ENCODE data around the gene PRAMEF1.

PRAMEF1 gene

GRCh38 chr1:12748778-12749355 lies 42.3 kb upstream of the PRAMEF1 start:
- Histone ChIP-seq H2AFZ (ENCODE audit: insufficient read depth, low read length, poor library complexity) (no peak overlapping the region), H3K27ac (ENCODE audit: low read depth, low read length) (no peak overlapping the region), H3K4ac (ENCODE audit: low read depth, low read length) (no peak overlapping the region), H3K14ac (ENCODE audit: low read length) (no peak overlapping the region), H3K79me1 (ENCODE audit: low read length) (no peaks in the 10 kb centered on the region), H2BK5ac (ENCODE audit: low read depth, low read length, poor library complexity) (no peak overlapping the region), H4K8ac (ENCODE audit: low read depth, low read length) (no peak overlapping the region), H3K36me3 (ENCODE audit: control insufficient read depth in 1 of 2, insufficient read depth in 2 of 2, low read length in 2 of 2) (no peaks in the 10 kb centered on the region), H4K12ac (ENCODE audit: low read depth, low read length) (no peak overlapping the region), H3K9me3 (ENCODE audit: insufficient read depth, low read depth, low read length) (peaks cover 2% of the 10 kb centered on the region), H2AK5ac (ENCODE audit: low read length) (no peak overlapping the region), H3K23ac (ENCODE audit: low read length) (no peak overlapping the region), H3K27me3 (ENCODE audit: insufficient read depth, low read length) (no peaks in the 10 kb centered on the region), H3K4me3 (ENCODE audit: low read depth, low read length) (no peak overlapping the region), H3K4me2 (ENCODE audit: low read length) (no peak overlapping the region), H3K18ac (ENCODE audit: low read length) (no peak overlapping the region), H4K91ac (ENCODE audit: low read depth, low read length) (no peak overlapping the region), H3K4me1 (ENCODE audit: control insufficient read depth in 1 of 2, insufficient read depth in 2 of 2, low read length in 2 of 2) (no peaks in the 10 kb centered on the region), H2BK12ac (ENCODE audit: low read length) (no peak overlapping the region), H3K9ac (ENCODE audit: low read length) (no peak overlapping the region), H2BK120ac (ENCODE audit: insufficient read depth, low read length, poor library complexity) (no peak overlapping the region), H3K79me2 (ENCODE audit: control insufficient read depth, insufficient read depth, low read length, poor library complexity) (no peaks in the 10 kb centered on the region)
- no peak for DNase-seq

- H3K79me2 ChIP-seq (ENCODE audit: control insufficient read depth, insufficient read depth, low read length, poor library complexity), result no peaks in the 10 kb centered on the region
Observed at GRCh38 chr1:12754738-12755137, 36.5 kb upstream of the PRAMEF1 start.

GRCh38 chr1:12756273-12756672 lies 34.9 kb upstream of the PRAMEF1 start:
- Histone ChIP-seq H3K23ac (ENCODE audit: low read length) (no peak overlapping the region), H3K4me1 (ENCODE audit: control insufficient read depth in 1 of 2, insufficient read depth in 2 of 2, low read length in 2 of 2) (peaks cover 0 to 4% of the 10 kb centered on the region in 2 experiments), H4K91ac (ENCODE audit: low read depth, low read length) (no peak overlapping the region), H3K4ac (ENCODE audit: low read depth, low read length) (no peak overlapping the region), H2BK12ac (ENCODE audit: low read length) (no peak overlapping the region), H3K4me2 (ENCODE audit: low read length) (no peak overlapping the region), H2AFZ (ENCODE audit: insufficient read depth, low read length, poor library complexity) (no peak overlapping the region), H3K27me3 (ENCODE audit: insufficient read depth, low read length) (no peaks in the 10 kb centered on the region), H3K79me2 (ENCODE audit: control insufficient read depth, insufficient read depth, low read length, poor library complexity) (no peaks in the 10 kb centered on the region), H3K27ac (ENCODE audit: low read depth, low read length) (no peak overlapping the region), H3K4me3 (ENCODE audit: low read depth, low read length) (no peak overlapping the region), H2BK120ac (ENCODE audit: insufficient read depth, low read length, poor library complexity) (no peak overlapping the region), H3K79me1 (ENCODE audit: low read length) (no peaks in the 10 kb centered on the region), H3K14ac (ENCODE audit: low read length) (no peak overlapping the region), H2AK5ac (ENCODE audit: low read length) (no peak overlapping the region), H2BK5ac (ENCODE audit: low read depth, low read length, poor library complexity) (no peak overlapping the region), H4K8ac (ENCODE audit: low read depth, low read length) (no peak overlapping the region), H4K12ac (ENCODE audit: low read depth, low read length) (no peak overlapping the region), H3K18ac (ENCODE audit: low read length) (no peak overlapping the region), H3K36me3 (ENCODE audit: control insufficient read depth in 1 of 2, insufficient read depth in 2 of 2, low read length in 2 of 2) (no peaks in the 10 kb centered on the region), H3K9ac (ENCODE audit: low read length) (no peak overlapping the region), H3K9me3 (ENCODE audit: insufficient read depth, low read depth, low read length) (no peaks in the 10 kb centered on the region)
- no CpG with 5 or more reads among the region's 2 CpGs for WGBS (ENCODE audit: extremely low coverage, insufficient coverage, insufficient read length)
- DNase-seq, result peak in 1 of 2 donors; percentile 7

More at GRCh38 chr1:12754738-12755137, 36.5 kb upstream of the PRAMEF1 start:
- Histone ChIP-seq H4K12ac (ENCODE audit: low read depth, low read length) (no peak overlapping the region), H3K36me3 (ENCODE audit: control insufficient read depth in 1 of 2, insufficient read depth in 2 of 2, low read length in 2 of 2) (no peaks in the 10 kb centered on the region), H3K4me3 (ENCODE audit: low read depth, low read length) (no peak overlapping the region), H3K23ac (ENCODE audit: low read length) (no peak overlapping the region), H3K9ac (ENCODE audit: low read length) (no peak overlapping the region), H3K27me3 (ENCODE audit: insufficient read depth, low read length) (no peaks in the 10 kb centered on the region), H3K18ac (ENCODE audit: low read length) (no peak overlapping the region), H3K79me1 (ENCODE audit: low read length) (no peaks in the 10 kb centered on the region), H3K4me2 (ENCODE audit: low read length) (no peak overlapping the region), H2AK5ac (ENCODE audit: low read length) (no peak overlapping the region), H3K14ac (ENCODE audit: low read length) (no peak overlapping the region), H3K4ac (ENCODE audit: low read depth, low read length) (no peak overlapping the region), H2BK120ac (ENCODE audit: insufficient read depth, low read length, poor library complexity) (no peak overlapping the region), H2BK12ac (ENCODE audit: low read length) (no peak overlapping the region), H2AFZ (ENCODE audit: insufficient read depth, low read length, poor library complexity) (no peak overlapping the region), H4K8ac (ENCODE audit: low read depth, low read length) (no peak overlapping the region), H3K9me3 (ENCODE audit: insufficient read depth, low read depth, low read length) (no peaks in the 10 kb centered on the region), H2BK5ac (ENCODE audit: low read depth, low read length, poor library complexity) (no peak overlapping the region), H4K91ac (ENCODE audit: low read depth, low read length) (no peak overlapping the region), H3K4me1 (ENCODE audit: control insufficient read depth in 1 of 2, insufficient read depth in 2 of 2, low read length in 2 of 2) (peaks cover 0 to 4% of the 10 kb centered on the region in 2 experiments), H3K27ac (ENCODE audit: low read depth, low read length) (no peak overlapping the region)
- DNase-seq, result peak in 1 of 2 donors; percentile 8
- no CpG with 5 or more reads among the region's 4 CpGs for WGBS (ENCODE audit: extremely low coverage, insufficient coverage, insufficient read length)

GRCh38 chr1:12756768-12757413 lies 34.3 kb upstream of the PRAMEF1 start:
- H3K9ac ChIP-seq (ENCODE audit: low read length), result no peak overlapping the region
- no peak overlapping the region for H4K91ac ChIP-seq (ENCODE audit: low read depth, low read length)
- no peak overlapping the region for H3K4me2 ChIP-seq (ENCODE audit: low read length)
- no peak overlapping the region for H2AK5ac ChIP-seq (ENCODE audit: low read length)
- H2BK5ac ChIP-seq (ENCODE audit: low read depth, low read length, poor library complexity), result no peak overlapping the region
- WGBS (ENCODE audit: extremely low coverage, insufficient coverage, insufficient read length), result no CpG with 5 or more reads among the region's 6 CpGs
- no peak overlapping the region for H3K23ac ChIP-seq (ENCODE audit: low read length)
- H4K8ac ChIP-seq (ENCODE audit: low read depth, low read length), result no peak overlapping the region
- H3K9me3 ChIP-seq (ENCODE audit: insufficient read depth, low read depth, low read length), result no peaks in the 10 kb centered on the region
- no peak overlapping the region for H2BK120ac ChIP-seq (ENCODE audit: insufficient read depth, low read length, poor library complexity)
- DNase-seq, result peak in 1 of 2 donors; percentile 14
- no peaks in the 10 kb centered on the region for H3K79me1 ChIP-seq (ENCODE audit: low read length)
- no peak overlapping the region for H2BK12ac ChIP-seq (ENCODE audit: low read length)
- H2AFZ ChIP-seq (ENCODE audit: insufficient read depth, low read length, poor library complexity), result no peak overlapping the region
- peaks cover 0 to 4% of the 10 kb centered on the region in 2 experiments for H3K4me1 ChIP-seq (ENCODE audit: control insufficient read depth in 1 of 2, insufficient read depth in 2 of 2, low read length in 2 of 2)
- H3K79me2 ChIP-seq (ENCODE audit: control insufficient read depth, insufficient read depth, low read length, poor library complexity), result no peaks in the 10 kb centered on the region
- H3K36me3 ChIP-seq (ENCODE audit: control insufficient read depth in 1 of 2, insufficient read depth in 2 of 2, low read length in 2 of 2), result no peaks in the 10 kb centered on the region
- no peak overlapping the region for H3K4ac ChIP-seq (ENCODE audit: low read depth, low read length)
- H3K27me3 ChIP-seq (ENCODE audit: insufficient read depth, low read length), result no peaks in the 10 kb centered on the region
- no peak overlapping the region for H3K14ac ChIP-seq (ENCODE audit: low read length)
- no peak overlapping the region for H4K12ac ChIP-seq (ENCODE audit: low read depth, low read length)
- H3K4me3 ChIP-seq (ENCODE audit: low read depth, low read length), result no peak overlapping the region
- no peak overlapping the region for H3K18ac ChIP-seq (ENCODE audit: low read length)
- no peak overlapping the region for H3K27ac ChIP-seq (ENCODE audit: low read depth, low read length)
